A673 (cell line): ENCODE data around the gene ALB. TPM values are rescaled to one million over a fixed set of nuclear protein-coding genes. Genes with fewer than 3 reads are reported as not detected.

Experiments
- BruUV-seq: library from RNA; stranded (reverse); fragments of 400-500 nt; replicated peaks from 2 replicates; lab custom pipeline; 2021; lab: Mats Ljungman, UMichigan
- CTCF ChIA-PET: fragments of 300-600 bp; sonication (Branson Sonifier 250); formaldehyde crosslinking; loops from one replicate; lab custom pipeline; 2022; ENCODE audit warnings: antibody characterized with exemption; lab: Charles Lee
- POLR2A ChIA-PET: fragments of 300-600 bp; sonication (Branson Sonifier 250); formaldehyde crosslinking; loops from one replicate; lab custom pipeline; 2022; ENCODE audit warnings: antibody characterized with exemption; ENCODE audit not compliant: low non-redundant PET; lab: Charles Lee
- DNase-seq: peaks from one replicate; pipeline ENCODE4 v3.0.0-alpha.2; 2015; ENCODE audit warnings: low spot score
- H3K27ac ChIP-seq: fragments of 200-600 bp; sonication (generic); 2 replicates; pipeline ENCODE4 v1.5.1; 2016; ENCODE audit warnings: mixed run types, low read depth, mild to moderate bottlenecking, mixed read lengths, antibody characterized with exemption, low read length; ENCODE audit not compliant: poor library complexity, severe bottlenecking
- H3K27me3 ChIP-seq: fragments of 200-600 bp; sonication (generic); replicated peaks from 2 replicates; pipeline ENCODE4 v1.6.1; 2017; ENCODE audit warnings: mixed run types, low read depth, mild to moderate bottlenecking, mixed read lengths, antibody characterized with exemption, low read length; ENCODE audit not compliant: insufficient read depth, poor library complexity
- H3K36me3 ChIP-seq: fragments of 200-600 bp; sonication (generic); 2 replicates; pipeline ENCODE4 v1.6.1; 2016; ENCODE audit warnings: mixed run types, mild to moderate bottlenecking, mixed read lengths, antibody characterized with exemption, low read length; ENCODE audit not compliant: insufficient read depth, poor library complexity, severe bottlenecking
- H3K4me1 ChIP-seq: fragments of 200-600 bp; sonication (generic); 2 replicates; pipeline ENCODE4 v1.6.1; 2017; ENCODE audit warnings: mixed run types, mild to moderate bottlenecking, mixed read lengths, antibody characterized with exemption, low read length; ENCODE audit not compliant: insufficient read depth, poor library complexity, severe bottlenecking
- H3K4me3 ChIP-seq: fragments of 200-600 bp; sonication (generic); 2 replicates; pipeline ENCODE4 v1.5.1; 2016; ENCODE audit warnings: low read depth, mixed run types, mild to moderate bottlenecking, mixed read lengths, low read length; ENCODE audit not compliant: poor library complexity, severe bottlenecking
- H3K9me3 ChIP-seq: fragments of 200-600 bp; sonication (generic); 2 replicates; pipeline ENCODE4 v1.6.1; 2016; ENCODE audit warnings: mixed run types, low read depth, mild to moderate bottlenecking, mixed read lengths, antibody characterized with exemption, low read length; ENCODE audit not compliant: poor library complexity, severe bottlenecking
- EZH2 ChIP-seq: fragments of 200-600 bp; sonication (generic); IDR thresholded peaks from 2 replicates; pipeline ENCODE4 v1.6.1; 2017; ENCODE audit warnings: borderline replicate concordance, low read depth, mild to moderate bottlenecking, mixed read lengths, antibody characterized with exemption, low read length; ENCODE audit not compliant: poor library complexity, severe bottlenecking
- intact Hi-C: fragments of 100-400 bp; cut with micrococcal nuclease; formaldehyde crosslinking; loops from one replicate; pipeline ENCODE4 v1.10.0; 2022; ENCODE audit not compliant: unreplicated experiment
- total RNA-seq: library from RNA; stranded (reverse); gene quantifications from 2 replicates; pipeline ENCODE4 v1.2.3, GENCODE V29; 2021
- TF ChIP-seq, protein P1 (sequence below): fragments of 300-800, 200-600 bp; sonication (generic); conservative IDR thresholded peaks from 2 replicates; pipeline ENCODE4 v1.5.1; 2017; ENCODE audit warnings: low read depth, mild to moderate bottlenecking, antibody characterized with exemption, low read length, moderate library complexity, mixed read lengths

ALB gene
- total RNA-seq, 1 experiment from 2014 or later = not detected

GRCh38 chr4:73433140-73433539, 29.1 kb downstream of the ALB start:
- Histone ChIP-seq H3K36me3 (no peaks in the 10 kb centered on the region), H3K4me3 (no peak overlapping the region), H3K4me1 (no peaks in the 10 kb centered on the region), H3K27ac (no peak overlapping the region), H3K27me3 (no peaks in the 10 kb centered on the region), H3K9me3 (no peaks in the 10 kb centered on the region)
- intact Hi-C loops = no loop called here
- no TSS peak for BruUV-seq
- POLR2A ChIA-PET = no interaction called here
- no peak for TF ChIP-seq EZH2
- TF ChIP-seq, protein P1, sequence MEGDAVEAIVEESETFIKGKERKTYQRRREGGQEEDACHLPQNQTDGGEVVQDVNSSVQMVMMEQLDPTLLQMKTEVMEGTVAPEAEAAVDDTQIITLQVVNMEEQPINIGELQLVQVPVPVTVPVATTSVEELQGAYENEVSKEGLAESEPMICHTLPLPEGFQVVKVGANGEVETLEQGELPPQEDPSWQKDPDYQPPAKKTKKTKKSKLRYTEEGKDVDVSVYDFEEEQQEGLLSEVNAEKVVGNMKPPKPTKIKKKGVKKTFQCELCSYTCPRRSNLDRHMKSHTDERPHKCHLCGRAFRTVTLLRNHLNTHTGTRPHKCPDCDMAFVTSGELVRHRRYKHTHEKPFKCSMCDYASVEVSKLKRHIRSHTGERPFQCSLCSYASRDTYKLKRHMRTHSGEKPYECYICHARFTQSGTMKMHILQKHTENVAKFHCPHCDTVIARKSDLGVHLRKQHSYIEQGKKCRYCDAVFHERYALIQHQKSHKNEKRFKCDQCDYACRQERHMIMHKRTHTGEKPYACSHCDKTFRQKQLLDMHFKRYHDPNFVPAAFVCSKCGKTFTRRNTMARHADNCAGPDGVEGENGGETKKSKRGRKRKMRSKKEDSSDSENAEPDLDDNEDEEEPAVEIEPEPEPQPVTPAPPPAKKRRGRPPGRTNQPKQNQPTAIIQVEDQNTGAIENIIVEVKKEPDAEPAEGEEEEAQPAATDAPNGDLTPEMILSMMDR = no peak
- CTCF ChIA-PET = no interaction called here
- DNase-seq = no peak

DNA sequence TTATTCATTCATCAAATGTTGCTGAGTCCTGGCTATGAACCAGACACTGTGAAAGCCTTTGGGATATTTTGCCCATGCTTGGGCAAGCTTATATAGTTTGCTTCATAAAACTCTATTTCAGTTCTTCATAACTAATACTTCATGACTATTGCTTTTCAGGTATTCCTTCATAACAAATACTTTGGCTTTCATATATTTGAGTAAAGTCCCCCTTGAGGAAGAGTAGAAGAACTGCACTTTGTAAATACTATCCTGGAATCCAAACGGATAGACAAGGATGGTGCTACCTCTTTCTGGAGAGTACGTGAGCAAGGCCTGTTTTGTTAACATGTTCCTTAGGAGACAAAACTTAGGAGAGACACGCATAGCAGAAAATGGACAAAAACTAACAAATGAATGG, 30.2 kb downstream of the ALB start:
- POLR2A ChIA-PET = no interaction called here
- H3K4me3 ChIP-seq = no peak overlapping the region
- CTCF ChIA-PET = no interaction called here
- no peaks in the 10 kb centered on the region for H3K36me3 ChIP-seq
- no peaks in the 10 kb centered on the region for H3K4me1 ChIP-seq
- no peak overlapping the region for H3K27ac ChIP-seq
- BruUV-seq = no TSS peak
- TF ChIP-seq, protein P1 = peak; percentile 34; the same call in 1 of the 2 replicates
- TF ChIP-seq EZH2 = no peak
- peak; percentile 10 for DNase-seq
- H3K27me3 ChIP-seq = no peaks in the 10 kb centered on the region
- no peaks in the 10 kb centered on the region for H3K9me3 ChIP-seq
- intact Hi-C loops = no loop called here

DNA sequence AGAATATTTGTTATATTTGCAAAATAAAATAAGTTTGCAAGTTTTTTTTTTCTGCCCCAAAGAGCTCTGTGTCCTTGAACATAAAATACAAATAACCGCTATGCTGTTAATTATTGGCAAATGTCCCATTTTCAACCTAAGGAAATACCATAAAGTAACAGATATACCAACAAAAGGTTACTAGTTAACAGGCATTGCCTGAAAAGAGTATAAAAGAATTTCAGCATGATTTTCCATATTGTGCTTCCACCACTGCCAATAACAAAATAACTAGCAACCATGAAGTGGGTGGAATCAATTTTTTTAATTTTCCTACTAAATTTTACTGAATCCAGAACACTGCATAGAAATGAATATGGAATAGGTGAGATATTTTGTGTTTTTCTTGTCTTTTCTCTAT, 31.9 kb downstream of the ALB start, which contains the start of gene AFP:
TSS of gene AFP (plus strand) at position 238 of the 400 bp plus-strand sequence. CDS start at position 280, 42 bp downstream.
- Histone ChIP-seq H3K27me3 (no peaks in the 10 kb centered on the region), H3K27ac (no peak within 1 kb of the TSS), H3K4me1 (no peaks in the 10 kb centered on the region), H3K4me3 (no peak within 1 kb of the TSS), H3K9me3 (no peaks in the 10 kb centered on the region), H3K36me3 (no peaks in the 10 kb centered on the region)
- ChIA-PET POLR2A (no interaction called here), CTCF (no interaction called here)
- no TSS peak for BruUV-seq
- TF ChIP-seq, protein P1 = no peak
- no peak for TF ChIP-seq EZH2
- intact Hi-C loops = no loop called here
- DNase-seq = no peak
